ENCODE data around the gene SNW1. TPM values are rescaled to one million over a fixed set of nuclear protein-coding genes. Genes with fewer than 3 reads are reported as not detected.
"Not testable (repeated sequence)": the region's sequence is repeated elsewhere in the genome, so short reads cannot be mapped to it uniquely, and the experiment has no call there.

The SNW1 gene
- polyA plus RNA-seq, 4 donors: 82.7 to 94.2 (median 89.9) TPM

GRCh38 chr14:77752799-77753516 is 8.0 kb downstream of the SNW1 start:
- no peak for DNase-seq (ENCODE audit: low read depth in 4 of 4, low spot score in 3 of 4)

GRCh38 chr14:77752266-77752665 is 8.7 kb downstream of the SNW1 start:
- DNase-seq (ENCODE audit: low read depth in 4 of 4, low spot score in 3 of 4): no peak

- DNase-seq (ENCODE audit: low read depth in 4 of 4, low spot score in 3 of 4): not testable (repeated sequence)
Observed at GRCh38 chr14:77747425-77747824, 13.5 kb downstream of the SNW1 start.

GRCh38 chr14:77746064-77746702 is 14.8 kb downstream of the SNW1 start:
- no peak for DNase-seq (ENCODE audit: low read depth in 4 of 4, low spot score in 3 of 4)

- no peak for DNase-seq (ENCODE audit: low read depth in 4 of 4, low spot score in 3 of 4)
Observed at GRCh38 chr14:77741438-77741837, 19.5 kb downstream of the SNW1 start.

GRCh38 chr14:77738559-77739250 is 22.3 kb downstream of the SNW1 start:
- DNase-seq (ENCODE audit: low read depth in 4 of 4, low spot score in 3 of 4): no peak

- no peak for DNase-seq (ENCODE audit: low read depth in 4 of 4, low spot score in 3 of 4)
Observed at GRCh38 chr14:77730976-77731497, 29.9 kb downstream of the SNW1 start.

GRCh38 chr14:77722301-77722700 is 38.7 kb downstream of the SNW1 start:
- DNase-seq (ENCODE audit: low read depth in 4 of 4, low spot score in 3 of 4): no peak

GRCh38 chr14:77721437-77721836 is 39.5 kb downstream of the SNW1 start:
- no peak for DNase-seq (ENCODE audit: low read depth in 4 of 4, low spot score in 3 of 4)

GRCh38 chr14:77717608-77718305 is 43.2 kb downstream of the SNW1 start:
- no peak for DNase-seq (ENCODE audit: low read depth in 4 of 4, low spot score in 3 of 4)

- DNase-seq (ENCODE audit: low read depth in 4 of 4, low spot score in 3 of 4): no peak
Observed at GRCh38 chr14:77714926-77715325, 46.0 kb downstream of the SNW1 start.

GRCh38 chr14:77710364-77710763 is 50.6 kb downstream of the SNW1 start:
- no peak for DNase-seq (ENCODE audit: low read depth in 4 of 4, low spot score in 3 of 4)

- no peak for DNase-seq (ENCODE audit: low read depth in 4 of 4, low spot score in 3 of 4)
Observed at GRCh38 chr14:77709412-77709811, 51.5 kb downstream of the SNW1 start.

GRCh38 chr14:77708749-77709148 is 52.2 kb downstream of the SNW1 start:
- DNase-seq (ENCODE audit: low read depth in 4 of 4, low spot score in 3 of 4): no peak

GRCh38 chr14:77707724-77708408 is 53.1 kb downstream of the SNW1 start, which contains the start of the genes ALKBH1 and SLIRP:
Gene ALKBH1 (minus strand): TSS chr14:77708023. CDS start chr14:77708004, 19 bp downstream.
Gene SLIRP (plus strand): TSS chr14:77708103. CDS start chr14:77708112, 9 bp downstream.
- DNase-seq (ENCODE audit: low read depth in 4 of 4, low spot score in 3 of 4): peak; percentile 79 to 90 (median 87)

- DNase-seq (ENCODE audit: low read depth in 4 of 4, low spot score in 3 of 4): peak in 2 of 4 donors; percentile 10 to 14
Observed at GRCh38 chr14:77707355-77707723, 53.6 kb downstream of the SNW1 start.

GRCh38 chr14:77691259-77691658 is 69.7 kb downstream of the SNW1 start:
- no peak for DNase-seq (ENCODE audit: low read depth in 4 of 4, low spot score in 3 of 4)

- DNase-seq (ENCODE audit: low read depth in 4 of 4, low spot score in 3 of 4): no peak
Observed at GRCh38 chr14:77682158-77682553, 78.8 kb downstream of the SNW1 start.

GRCh38 chr14:77681196-77682157 is 79.5 kb downstream of the SNW1 start:
- DNase-seq (ENCODE audit: low read depth in 4 of 4, low spot score in 3 of 4): no peak
